ENCODE results near the gene MFN2.

DNA sequence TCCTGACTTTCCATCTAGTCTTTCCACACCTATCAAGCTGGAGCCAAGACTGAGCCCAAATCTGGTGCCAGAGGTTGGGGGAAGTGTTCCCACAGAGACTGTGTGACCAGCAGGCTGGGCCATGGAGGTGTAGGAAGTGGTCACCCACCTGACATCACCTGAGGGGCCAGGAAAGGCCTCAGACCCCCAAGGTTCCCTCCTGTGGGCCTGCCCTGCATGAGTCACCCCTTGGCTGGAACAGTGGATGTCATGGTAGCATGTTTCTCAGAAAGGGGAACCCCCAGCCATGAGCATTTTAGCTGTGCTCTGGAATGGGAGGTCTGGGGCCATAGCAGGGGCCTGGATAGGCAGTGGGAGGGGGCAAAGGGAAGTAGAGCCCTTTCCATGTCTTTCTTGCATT, 77.1 kb downstream of the MFN2 start:
- TF ChIP-seq POLR2A (IDR thresholded peaks at IDR 0.05; ENCODE audit: low read length) (no peak), GATA1 (IDR thresholded peaks at IDR 0.05; ENCODE audit: low read depth, low read length) (no peak)

Measured in erythroblast (primary cell).